ENCODE results near the gene KLHL26.

- TF ChIP-seq CTCF (conservative IDR thresholded peaks at IDR 0.05; ENCODE audit: low read length) (no peak), EZH2phosphoT487 (IDR thresholded peaks at IDR 0.05; ENCODE audit: borderline replicate concordance) (no peak)
Measured at GRCh38 chr19:18704971-18705370, 68.1 kb downstream of the KLHL26 start.

All from Loucy (cell line).